GM20431 (cell line): Measurements from ENCODE around the gene GPR139.

Experiments used
- in situ Hi-C: fragments of 300-500 bp; cut with MseI, MboI; formaldehyde crosslinking; loops from one replicate; pipeline ENCODE4 v1.15.0; 2020; ENCODE audit warnings: low sequenced_read_pairs; ENCODE audit not compliant: unreplicated experiment

Gene GPR139

GRCh38 chr16:20061132-20061531 is 12.6 kb downstream of the GPR139 start:
- in situ Hi-C loops, result no loop called here

GRCh38 chr16:20056436-20056835 is 17.3 kb downstream of the GPR139 start:
- in situ Hi-C loops, result no loop called here

- in situ Hi-C loops, result no loop called here
Measured at GRCh38 chr16:20053336-20053735, 20.4 kb downstream of the GPR139 start.

- in situ Hi-C loops, result no loop called here
Measured at GRCh38 chr16:20051611-20052010, 22.1 kb downstream of the GPR139 start.

- in situ Hi-C loops, result no loop called here
Measured at GRCh38 chr16:20051147-20051546, 22.5 kb downstream of the GPR139 start.

GRCh38 chr16:20049831-20050230 is 23.9 kb downstream of the GPR139 start:
- in situ Hi-C loops, result no loop called here

- in situ Hi-C loops, result no loop called here
Measured at GRCh38 chr16:20045886-20046285, 27.8 kb downstream of the GPR139 start.

GRCh38 chr16:20042848-20043247 is 30.8 kb downstream of the GPR139 start:
- in situ Hi-C loops, result no loop called here

GRCh38 chr16:20041924-20042596 is 31.6 kb downstream of the GPR139 start:
- in situ Hi-C loops, result no loop called here

- in situ Hi-C loops, result no loop called here
Measured at GRCh38 chr16:20040011-20040410, 33.7 kb downstream of the GPR139 start.

GRCh38 chr16:20029611-20030010 is 44.1 kb downstream of the GPR139 start:
- in situ Hi-C loops, result no loop called here

GRCh38 chr16:20026361-20027072 is 47.2 kb downstream of the GPR139 start:
- in situ Hi-C loops, result no loop called here

- in situ Hi-C loops, result no loop called here
Measured at GRCh38 chr16:20023190-20023589, 50.5 kb downstream of the GPR139 start.

- in situ Hi-C loops, result no loop called here
Measured at GRCh38 chr16:20020976-20021375, 52.7 kb downstream of the GPR139 start.

- in situ Hi-C loops, result no loop called here
Measured at GRCh38 chr16:20020083-20020482, 53.6 kb downstream of the GPR139 start.

GRCh38 chr16:20016234-20016633 is 57.5 kb downstream of the GPR139 start:
- in situ Hi-C loops, result no loop called here

- in situ Hi-C loops, result no loop called here
Measured at GRCh38 chr16:20004931-20005330, 68.8 kb downstream of the GPR139 start.

- in situ Hi-C loops, result no loop called here
Measured at GRCh38 chr16:20002936-20003335, 70.8 kb downstream of the GPR139 start.

- in situ Hi-C loops, result no loop called here
Measured at GRCh38 chr16:20001856-20002707, 71.6 kb downstream of the GPR139 start.

- in situ Hi-C loops, result no loop called here
Measured at GRCh38 chr16:19997734-19998133, 76.0 kb downstream of the GPR139 start.

GRCh38 chr16:19997264-19997663 is 76.4 kb downstream of the GPR139 start:
- in situ Hi-C loops, result no loop called here
